Measurements from ENCODE around the gene DDX17.

Gene DDX17

DNA sequence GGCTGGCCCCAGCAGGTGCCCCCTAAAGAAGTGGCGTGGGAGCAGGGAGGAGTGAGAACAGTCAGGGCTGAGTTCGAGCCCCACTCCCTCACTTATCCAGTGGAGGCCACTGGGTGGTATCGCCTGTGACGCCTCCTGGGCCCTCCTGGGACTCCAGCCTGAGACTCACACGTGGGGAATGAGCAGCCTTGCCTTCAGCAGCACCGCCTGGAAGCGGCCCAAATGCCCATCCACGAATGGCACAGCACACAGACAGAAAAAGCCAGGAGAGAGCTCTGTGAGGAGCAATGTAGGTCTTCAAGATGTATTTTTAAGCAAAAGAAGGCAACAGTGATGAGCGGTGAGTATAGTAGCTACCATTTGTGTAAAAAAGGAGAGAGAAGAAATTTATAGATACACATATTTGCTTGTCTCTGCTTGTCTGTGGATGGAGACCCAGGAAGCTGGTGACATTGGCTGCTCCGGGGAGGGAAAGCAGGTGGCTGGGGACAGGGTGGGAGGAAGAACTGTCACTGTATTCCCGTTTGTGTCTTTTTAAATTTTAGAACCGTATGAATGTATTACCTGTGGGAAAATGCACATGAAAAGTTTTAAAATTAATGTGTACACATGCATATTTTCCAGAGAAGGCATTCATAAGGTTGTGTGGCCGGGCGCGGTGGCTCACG is 64.4 kb downstream of the DDX17 start:
- Histone ChIP-seq H3K9me3 (ENCODE audit: low read length) (no peaks in the 10 kb centered on the region), H3K4me1 (ENCODE audit: insufficient read depth, low read length) (no peaks in the 10 kb centered on the region), H3K9ac (ENCODE audit: low read length) (no peak overlapping the region), H3K27ac (ENCODE audit: low read depth, low read length) (no peak overlapping the region), H3K4me3 (ENCODE audit: low read depth in 1 of 2, low read length in 2 of 2) (no peak overlapping the region), H3K27me3 (ENCODE audit: control insufficient read depth in 1 of 2, insufficient read depth in 2 of 2, low read length in 2 of 2) (peaks cover 0 to 12% of the 10 kb centered on the region in 2 donors), H3K36me3 (ENCODE audit: insufficient read depth, low read length) (no peaks in the 10 kb centered on the region)

DNA sequence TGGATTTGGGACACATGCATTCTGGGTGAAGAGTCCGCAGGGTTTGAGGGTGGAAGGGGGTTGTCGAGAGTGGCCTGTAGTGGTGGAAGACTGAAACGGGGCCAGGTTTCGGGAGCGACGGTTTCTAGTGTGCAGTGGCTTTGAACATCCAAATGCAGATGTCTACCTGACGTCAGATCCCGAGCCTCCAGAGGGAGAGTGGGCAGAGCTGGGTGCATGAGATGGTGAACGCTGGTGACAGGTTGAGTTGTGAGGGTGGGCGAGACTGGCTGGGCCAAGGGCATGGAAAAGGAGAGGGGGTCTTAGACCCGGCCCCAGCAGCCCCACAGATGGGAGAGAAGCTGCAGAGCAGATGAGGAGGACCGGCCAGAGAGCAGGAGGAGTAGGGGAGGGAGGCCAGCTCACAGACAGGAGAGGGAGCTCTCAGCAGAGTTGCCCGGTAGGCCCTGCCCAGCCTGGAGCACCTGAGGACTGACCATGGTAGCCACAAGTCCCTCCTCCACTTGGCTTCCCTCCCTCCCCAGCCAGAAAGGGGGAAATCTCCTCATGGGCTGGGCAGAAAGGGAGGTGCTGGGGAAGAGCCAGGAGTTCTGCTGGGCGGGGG is 65.3 kb downstream of the DDX17 start:
- Histone ChIP-seq H3K4me1 (ENCODE audit: insufficient read depth, low read length) (no peaks in the 10 kb centered on the region), H3K36me3 (ENCODE audit: insufficient read depth, low read length) (no peaks in the 10 kb centered on the region), H3K27ac (ENCODE audit: low read depth, low read length) (no peak overlapping the region), H3K9ac (ENCODE audit: low read length) (no peak overlapping the region), H3K4me3 (ENCODE audit: low read depth in 1 of 2, low read length in 2 of 2) (no peak overlapping the region), H3K27me3 (ENCODE audit: control insufficient read depth in 1 of 2, insufficient read depth in 2 of 2, low read length in 2 of 2) (peaks cover 0 to 7% of the 10 kb centered on the region in 2 donors), H3K9me3 (ENCODE audit: low read length) (no peaks in the 10 kb centered on the region)

DNA sequence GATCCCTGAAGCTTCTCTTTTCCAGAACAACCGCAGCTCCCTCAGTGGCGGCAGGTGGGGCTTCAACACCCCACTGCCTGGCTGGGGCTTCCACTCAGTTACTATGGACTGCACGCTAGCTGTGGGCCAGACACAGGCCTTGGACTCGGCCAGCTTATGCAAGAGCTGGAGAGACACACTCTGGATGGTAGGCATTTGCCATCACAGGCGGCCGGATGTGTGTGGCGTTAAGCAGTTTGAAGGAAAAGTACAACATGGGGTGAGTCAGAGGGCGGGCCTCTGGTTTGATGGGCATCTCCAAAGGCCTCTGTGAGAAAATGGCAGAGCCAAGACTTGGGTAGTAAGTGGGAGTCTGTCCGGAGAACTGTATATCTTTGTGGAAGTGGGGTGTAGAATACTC is 68.7 kb downstream of the DDX17 start:
- Histone ChIP-seq H3K9ac (ENCODE audit: low read length) (no peak overlapping the region), H3K27ac (ENCODE audit: low read depth, low read length) (no peak overlapping the region), H3K27me3 (ENCODE audit: control insufficient read depth in 1 of 2, insufficient read depth in 2 of 2, low read length in 2 of 2) (peaks cover 0 to 11% of the 10 kb centered on the region in 2 donors), H3K36me3 (ENCODE audit: insufficient read depth, low read length) (no peaks in the 10 kb centered on the region), H3K4me3 (ENCODE audit: low read depth in 1 of 2, low read length in 2 of 2) (no peak overlapping the region), H3K4me1 (ENCODE audit: insufficient read depth, low read length) (no peaks in the 10 kb centered on the region), H3K9me3 (ENCODE audit: low read length) (no peaks in the 10 kb centered on the region)

DNA sequence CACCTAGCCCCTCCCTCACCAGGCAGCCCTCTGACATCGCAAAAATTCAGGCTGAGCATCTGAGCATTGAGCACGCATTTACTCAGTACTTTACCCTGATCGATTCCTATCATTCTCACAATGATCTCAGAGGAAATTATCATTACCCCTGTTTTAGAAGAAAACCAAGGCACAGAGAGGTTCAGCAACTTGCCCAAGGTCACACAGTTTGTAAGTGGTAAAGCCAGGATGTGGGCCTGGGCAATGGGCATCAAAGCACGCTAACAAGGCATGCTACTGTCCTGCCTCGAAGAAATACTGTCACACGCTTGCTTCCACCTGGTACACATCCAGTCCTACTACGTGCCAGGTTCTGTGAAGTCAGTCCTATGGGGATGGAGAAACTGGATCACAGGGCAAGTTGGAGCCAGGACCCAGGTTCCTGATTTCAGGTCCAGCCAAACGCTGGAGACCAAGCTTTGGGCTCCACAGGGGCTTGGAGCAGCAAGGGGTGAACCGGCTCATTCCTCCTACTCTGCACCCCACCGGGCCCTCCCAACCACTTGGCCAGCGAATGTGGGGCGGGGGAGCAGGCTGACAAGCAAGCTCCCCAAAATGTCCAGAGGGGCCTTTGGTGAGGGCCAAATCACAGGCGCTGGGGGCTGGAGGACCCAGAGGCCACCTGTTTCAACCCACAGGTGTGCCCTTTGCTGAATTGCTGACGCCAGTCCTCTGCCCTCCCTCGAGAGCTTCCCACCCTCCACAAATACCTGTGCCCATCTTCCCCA is 69.3 kb downstream of the DDX17 start:
- no peaks in the 10 kb centered on the region for H3K4me1 ChIP-seq (ENCODE audit: insufficient read depth, low read length)

DNA sequence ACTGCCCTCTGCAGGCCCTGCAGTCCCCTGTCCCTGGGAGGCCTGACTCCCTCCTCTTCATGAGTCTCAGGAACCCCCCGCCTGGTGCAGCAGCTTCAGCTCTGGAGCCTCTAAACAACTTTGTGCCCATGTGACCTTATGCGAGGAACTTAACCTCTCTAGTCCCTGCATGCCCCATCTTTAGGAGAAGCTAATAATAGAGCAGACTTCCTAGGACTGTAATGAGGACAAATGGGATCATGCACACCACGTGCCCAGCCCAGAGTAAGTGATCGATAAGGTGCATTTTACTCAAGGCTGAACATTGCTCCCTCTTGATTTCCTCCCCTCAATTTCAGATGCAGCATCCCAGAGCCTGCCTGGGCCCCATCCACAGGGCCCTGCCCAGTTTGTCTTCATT is 70.1 kb downstream of the DDX17 start:
- Histone ChIP-seq H3K27me3 (ENCODE audit: control insufficient read depth in 1 of 2, insufficient read depth in 2 of 2, low read length in 2 of 2) (peaks cover 0 to 4% of the 10 kb centered on the region in 2 donors), H3K27ac (ENCODE audit: low read depth, low read length) (no peak overlapping the region), H3K9me3 (ENCODE audit: low read length) (no peaks in the 10 kb centered on the region), H3K36me3 (ENCODE audit: insufficient read depth, low read length) (no peaks in the 10 kb centered on the region), H3K4me3 (ENCODE audit: low read depth in 1 of 2, low read length in 2 of 2) (no peak overlapping the region), H3K9ac (ENCODE audit: low read length) (no peak overlapping the region), H3K4me1 (ENCODE audit: insufficient read depth, low read length) (no peaks in the 10 kb centered on the region)

More for the DNA sequence above, 69.3 kb downstream of the DDX17 start:
- Histone ChIP-seq H3K27me3 (ENCODE audit: control insufficient read depth in 1 of 2, insufficient read depth in 2 of 2, low read length in 2 of 2) (peaks cover 0 to 11% of the 10 kb centered on the region in 2 donors), H3K27ac (ENCODE audit: low read depth, low read length) (no peak overlapping the region), H3K9me3 (ENCODE audit: low read length) (no peaks in the 10 kb centered on the region), H3K9ac (ENCODE audit: low read length) (no peak overlapping the region), H3K36me3 (ENCODE audit: insufficient read depth, low read length) (no peaks in the 10 kb centered on the region), H3K4me3 (ENCODE audit: low read depth in 1 of 2, low read length in 2 of 2) (no peak overlapping the region)

DNA sequence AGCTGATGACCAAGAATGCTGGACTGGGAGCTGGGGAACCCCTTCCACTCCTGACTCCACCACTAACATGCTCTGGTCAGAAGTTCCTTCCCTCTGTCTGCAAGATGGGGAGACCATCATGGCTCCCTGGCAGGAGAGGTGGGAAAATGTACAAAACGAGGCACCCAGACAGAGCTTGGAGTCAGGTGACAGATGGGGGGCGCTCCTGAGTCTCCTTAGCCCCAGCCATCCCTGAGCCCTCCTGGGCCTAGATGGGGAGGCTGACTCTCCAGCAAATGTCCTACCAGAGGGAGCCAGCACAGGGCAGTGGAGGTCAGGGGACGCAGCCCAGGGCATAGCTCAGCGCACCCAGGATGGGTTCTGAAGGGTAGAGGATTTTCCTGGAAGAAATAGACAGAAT is 71.1 kb downstream of the DDX17 start:
- no peaks in the 10 kb centered on the region for H3K36me3 ChIP-seq (ENCODE audit: insufficient read depth, low read length)
- no peaks in the 10 kb centered on the region for H3K9me3 ChIP-seq (ENCODE audit: low read length)
- no peak overlapping the region for H3K27ac ChIP-seq (ENCODE audit: low read depth, low read length)
- peaks cover 0 to 4% of the 10 kb centered on the region in 2 donors for H3K27me3 ChIP-seq (ENCODE audit: control insufficient read depth in 1 of 2, insufficient read depth in 2 of 2, low read length in 2 of 2)
- no peaks in the 10 kb centered on the region for H3K4me1 ChIP-seq (ENCODE audit: insufficient read depth, low read length)
- H3K4me3 ChIP-seq (ENCODE audit: low read depth in 1 of 2, low read length in 2 of 2): no peak overlapping the region
- H3K9ac ChIP-seq (ENCODE audit: low read length): no peak overlapping the region

DNA sequence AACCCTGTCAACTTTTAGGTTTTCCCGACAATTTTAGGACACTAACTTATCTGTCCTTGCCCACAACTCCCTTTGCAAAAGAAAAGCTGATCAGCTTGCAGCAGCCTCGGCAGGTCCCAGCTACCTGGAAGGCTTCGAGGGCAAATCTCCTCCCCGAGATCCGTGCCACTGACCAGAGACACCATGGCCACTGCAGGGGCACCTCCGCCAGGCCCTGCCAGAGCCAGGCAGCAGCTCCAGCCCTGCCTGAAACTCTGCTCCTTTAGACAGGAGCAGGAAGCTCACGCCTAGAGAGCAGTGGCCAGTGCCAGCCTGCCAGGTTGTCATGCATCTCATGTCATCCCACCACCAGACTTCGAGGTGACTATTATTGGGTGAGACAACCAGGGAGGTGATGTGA is 72.2 kb downstream of the DDX17 start:
- H3K27ac ChIP-seq (ENCODE audit: low read depth, low read length): no peak overlapping the region
- H3K4me1 ChIP-seq (ENCODE audit: insufficient read depth, low read length): no peaks in the 10 kb centered on the region
- H3K9me3 ChIP-seq (ENCODE audit: low read length): no peaks in the 10 kb centered on the region
- no peak overlapping the region for H3K4me3 ChIP-seq (ENCODE audit: low read depth in 1 of 2, low read length in 2 of 2)
- no peak overlapping the region for H3K9ac ChIP-seq (ENCODE audit: low read length)
- peaks cover 0 to 4% of the 10 kb centered on the region in 2 donors for H3K27me3 ChIP-seq (ENCODE audit: control insufficient read depth in 1 of 2, insufficient read depth in 2 of 2, low read length in 2 of 2)
- H3K36me3 ChIP-seq (ENCODE audit: insufficient read depth, low read length): no peaks in the 10 kb centered on the region

Measured in muscle layer of colon (tissue), 2 donors.